DOHH2 (cell line): ENCODE data around the gene CATSPERD.
"Not testable (repeated sequence)": the region's sequence is repeated elsewhere in the genome, so short reads cannot be mapped to it uniquely, and the experiment has no call there.

Source experiments
- H3F3A ChIP-seq: fragments of 200-600 bp; sonication (generic), shearing (Covaris generic); 2 replicates; pipeline ENCODE4 v1.6.0; 2016; ENCODE audit warnings: antibody characterized with exemption, mild to moderate bottlenecking; ENCODE audit not compliant: control insufficient read depth, insufficient read depth
- H3K27ac ChIP-seq: fragments of 200-600 bp; sonication (generic); 2 replicates; pipeline ENCODE4 v1.5.1; 2014; ENCODE audit warnings: low read depth, mild to moderate bottlenecking, low read length, moderate library complexity
- H3K27me3 ChIP-seq: fragments of 200-600 bp; sonication (generic); 2 replicates; pipeline ENCODE4 v1.6.1; 2014; ENCODE audit warnings: mild to moderate bottlenecking, low read length, mixed read lengths; ENCODE audit not compliant: control insufficient read depth
- H3K36me3 ChIP-seq: fragments of 200-600 bp; sonication (generic); 2 replicates; pipeline ENCODE4 v1.6.1; 2014; ENCODE audit warnings: mild to moderate bottlenecking, low read length, moderate library complexity, mixed read lengths; ENCODE audit not compliant: control insufficient read depth
- H3K4me1 ChIP-seq: fragments of 200-600 bp; sonication (generic); 2 replicates; pipeline ENCODE4 v1.6.1; 2014; ENCODE audit warnings: mild to moderate bottlenecking, low read length, mixed read lengths; ENCODE audit not compliant: control insufficient read depth
- H3K4me2 ChIP-seq: fragments of 200-600 bp; sonication (generic); 2 replicates; pipeline ENCODE4 v1.6.0; 2014; ENCODE audit warnings: mild to moderate bottlenecking, low read length, moderate library complexity
- H3K4me3 ChIP-seq: fragments of 200-600 bp; sonication (generic); 2 replicates; pipeline ENCODE4 v1.5.1; 2014; ENCODE audit warnings: mild to moderate bottlenecking, low read length, mixed read lengths
- H3K79me2 ChIP-seq: fragments of 200-600 bp; sonication (generic); 2 replicates; pipeline ENCODE4 v1.6.1; 2014; ENCODE audit warnings: mild to moderate bottlenecking, low read length, mixed read lengths; ENCODE audit not compliant: control insufficient read depth
- H3K9me2 ChIP-seq: fragments of 200-600 bp; sonication (generic); replicated peaks from 2 replicates; pipeline ENCODE4 v1.6.1; 2014; ENCODE audit warnings: mild to moderate bottlenecking, low read length, mixed read lengths; ENCODE audit not compliant: control insufficient read depth
- H3K9me3 ChIP-seq: fragments of 200-600 bp; sonication (generic); 2 replicates; pipeline ENCODE4 v1.6.1; 2014; ENCODE audit warnings: antibody characterized with exemption, low read length, mixed read lengths; ENCODE audit not compliant: control insufficient read depth, insufficient read depth
- H4K20me1 ChIP-seq: fragments of 200-600 bp; sonication (generic); 2 replicates; pipeline ENCODE4 v1.6.0; 2014; ENCODE audit warnings: low read depth, mild to moderate bottlenecking, antibody characterized with exemption, low read length, moderate library complexity; ENCODE audit not compliant: control insufficient read depth, insufficient read depth
- CTCF ChIP-seq: fragments of 200-600 bp; sonication (generic); IDR thresholded peaks from one replicate; pipeline ENCODE4 v1.5.1; 2014; ENCODE audit warnings: antibody characterized with exemption, mild to moderate bottlenecking, low read depth, low read length; ENCODE audit not compliant: poor library complexity, severe bottlenecking
- EZH2phosphoT487 ChIP-seq: fragments of 200-600 bp; sonication (generic); IDR thresholded peaks from 2 replicates; pipeline ENCODE4 v1.6.1; 2017; ENCODE audit warnings: borderline replicate concordance, mild to moderate bottlenecking, antibody characterized with exemption, low read length, moderate library complexity, mixed read lengths

CATSPERD gene

GRCh38 chr19:5697890-5698634 is 22.4 kb upstream of the CATSPERD start:
- no peaks in the 10 kb centered on the region for H3K9me2 ChIP-seq
- H3K27ac ChIP-seq: no peak overlapping the region
- H3K4me2 ChIP-seq: no peak overlapping the region
- H3K4me1 ChIP-seq: no peaks in the 10 kb centered on the region
- no peak for TF ChIP-seq EZH2phosphoT487
- TF ChIP-seq CTCF: no peak
- peaks cover 17% of the 10 kb centered on the region for H3K79me2 ChIP-seq
- no peaks in the 10 kb centered on the region for H3K9me3 ChIP-seq
- H3K27me3 ChIP-seq: no peaks in the 10 kb centered on the region
- H3F3A ChIP-seq: peaks cover 13% of the 10 kb centered on the region
- peaks cover 70% of the 10 kb centered on the region for H3K36me3 ChIP-seq
- no peaks in the 10 kb centered on the region for H4K20me1 ChIP-seq
- H3K4me3 ChIP-seq: no peak overlapping the region

- Histone ChIP-seq H3F3A (peaks cover 12% of the 10 kb centered on the region), H3K9me2 (no peaks in the 10 kb centered on the region), H3K79me2 (peaks cover 14% of the 10 kb centered on the region), H3K4me1 (no peaks in the 10 kb centered on the region), H3K36me3 (peaks cover 70% of the 10 kb centered on the region), H3K27ac (no peak overlapping the region), H3K4me2 (no peak overlapping the region), H3K4me3 (no peak overlapping the region), H3K9me3 (no peaks in the 10 kb centered on the region), H4K20me1 (no peaks in the 10 kb centered on the region), H3K27me3 (no peaks in the 10 kb centered on the region)
- no peak for TF ChIP-seq CTCF
- TF ChIP-seq EZH2phosphoT487: no peak
Observed at GRCh38 chr19:5698635-5699422, 21.6 kb upstream of the CATSPERD start.

GRCh38 chr19:5700455-5701092 is 19.9 kb upstream of the CATSPERD start:
- H4K20me1 ChIP-seq: no peaks in the 10 kb centered on the region
- peaks cover 5% of the 10 kb centered on the region; the same call in 1 of the 2 replicates for H3F3A ChIP-seq
- no peak overlapping the region for H3K27ac ChIP-seq
- no peak overlapping the region for H3K4me3 ChIP-seq
- peaks cover 8% of the 10 kb centered on the region for H3K79me2 ChIP-seq
- TF ChIP-seq EZH2phosphoT487 (no peak), CTCF (no peak)
- H3K4me2 ChIP-seq: no peak overlapping the region
- H3K9me3 ChIP-seq: no peaks in the 10 kb centered on the region
- H3K4me1 ChIP-seq: no peaks in the 10 kb centered on the region
- H3K27me3 ChIP-seq: no peaks in the 10 kb centered on the region
- H3K9me2 ChIP-seq: no peaks in the 10 kb centered on the region
- peaks cover 70% of the 10 kb centered on the region for H3K36me3 ChIP-seq

GRCh38 chr19:5702053-5702410 is 18.4 kb upstream of the CATSPERD start:
- H3K4me1 ChIP-seq, H3K4me3 ChIP-seq, H3K9me2 ChIP-seq, H4K20me1 ChIP-seq, H3K27me3 ChIP-seq, H3K4me2 ChIP-seq, H3F3A ChIP-seq, H3K9me3 ChIP-seq, H3K27ac ChIP-seq: not testable (repeated sequence)
- H3K79me2 ChIP-seq: peaks cover 10% of the 10 kb centered on the region
- peaks cover 70% of the 10 kb centered on the region for H3K36me3 ChIP-seq
